NCI-H1105 treated with DMSO at 0.1 percent for 48 hours (cell line): ENCODE measurements around the gene STN1.
"Not testable (repeated sequence)": the region's sequence is repeated elsewhere in the genome, so short reads cannot be mapped to it uniquely, and the experiment has no call there.

Source experiments
- DNase-seq: peaks from one replicate; lab custom pipeline; 2025; lab: John Stamatoyannopoulos, UW

STN1 gene

DNA sequence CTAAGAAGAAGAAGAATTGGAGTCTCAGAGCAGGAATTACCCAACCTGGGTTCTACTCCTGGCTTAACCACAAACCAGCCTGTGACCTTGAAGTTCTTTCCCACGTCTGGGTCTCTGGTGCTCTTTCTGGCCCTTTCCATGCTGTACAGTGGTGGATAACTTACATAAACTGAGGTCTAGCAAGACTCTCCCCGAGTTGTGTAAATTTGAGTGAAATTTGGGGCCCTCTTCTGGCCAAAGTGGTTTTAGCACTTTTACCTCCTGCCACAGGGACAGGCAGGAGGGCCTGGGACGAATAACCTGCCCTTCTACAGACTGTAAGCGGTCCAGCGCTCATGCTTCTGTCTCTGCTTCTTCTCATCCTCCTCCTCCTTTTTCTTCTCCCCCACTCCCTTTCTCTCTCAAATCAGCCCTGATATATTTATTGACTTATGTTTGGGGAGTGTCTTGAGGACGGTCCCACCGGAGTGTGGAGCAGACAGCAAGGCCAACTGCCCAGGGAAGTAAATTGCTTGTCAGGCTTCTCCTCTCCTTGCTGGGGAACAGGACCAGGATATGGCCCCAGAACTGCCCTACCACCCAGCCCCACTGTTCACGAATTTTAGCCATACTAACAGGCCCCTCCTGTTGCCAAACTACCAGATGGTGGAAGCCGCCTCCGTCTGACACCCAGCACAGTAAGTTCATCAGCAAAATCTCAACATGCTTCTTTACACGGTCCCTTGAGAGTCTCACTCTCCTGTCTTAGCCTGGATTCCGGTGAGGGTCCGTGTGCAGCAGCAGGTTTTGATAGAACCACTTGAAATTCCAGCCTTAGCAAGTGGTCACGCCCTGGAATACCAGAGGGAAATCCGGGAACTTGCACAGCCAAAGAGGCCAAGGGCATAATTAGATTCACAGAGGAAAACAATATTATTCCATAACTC, 58.6 kb downstream of the STN1 start:
- DNase-seq = peak; percentile 35

DNA sequence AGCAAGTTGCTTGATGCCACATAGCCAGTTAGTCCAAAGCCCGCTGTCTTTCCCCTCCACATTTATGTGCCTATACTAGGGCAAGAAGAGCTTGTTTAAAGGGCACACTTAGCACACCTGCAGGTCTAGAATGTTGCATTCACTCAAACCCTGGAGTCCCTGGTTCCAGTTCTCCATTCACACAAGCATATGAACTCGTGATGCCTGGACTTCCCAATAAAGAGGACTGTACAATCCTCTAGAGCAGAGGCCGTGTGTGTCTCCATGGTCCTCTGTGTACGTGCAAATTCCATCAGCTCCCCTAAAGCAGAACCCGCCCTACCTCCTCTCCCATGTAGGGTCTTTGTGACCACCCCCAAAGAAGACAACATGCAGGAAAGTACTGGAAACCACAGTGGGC, 59.6 kb downstream of the STN1 start:
- DNase-seq = no peak

GRCh38 chr10:103856797-103857170, 61.2 kb downstream of the STN1 start:
- DNase-seq = no peak

GRCh38 chr10:103855852-103856796, 61.9 kb downstream of the STN1 start:
- DNase-seq = no peak

- DNase-seq = no peak
Measured at GRCh38 chr10:103855424-103855823, 62.6 kb downstream of the STN1 start, which contains the start of gene SH3PXD2A. Gene SH3PXD2A, minus strand, starts transcription at chr10:103855576. Its CDS starts 310 bp downstream, at chr10:103855266.

DNA sequence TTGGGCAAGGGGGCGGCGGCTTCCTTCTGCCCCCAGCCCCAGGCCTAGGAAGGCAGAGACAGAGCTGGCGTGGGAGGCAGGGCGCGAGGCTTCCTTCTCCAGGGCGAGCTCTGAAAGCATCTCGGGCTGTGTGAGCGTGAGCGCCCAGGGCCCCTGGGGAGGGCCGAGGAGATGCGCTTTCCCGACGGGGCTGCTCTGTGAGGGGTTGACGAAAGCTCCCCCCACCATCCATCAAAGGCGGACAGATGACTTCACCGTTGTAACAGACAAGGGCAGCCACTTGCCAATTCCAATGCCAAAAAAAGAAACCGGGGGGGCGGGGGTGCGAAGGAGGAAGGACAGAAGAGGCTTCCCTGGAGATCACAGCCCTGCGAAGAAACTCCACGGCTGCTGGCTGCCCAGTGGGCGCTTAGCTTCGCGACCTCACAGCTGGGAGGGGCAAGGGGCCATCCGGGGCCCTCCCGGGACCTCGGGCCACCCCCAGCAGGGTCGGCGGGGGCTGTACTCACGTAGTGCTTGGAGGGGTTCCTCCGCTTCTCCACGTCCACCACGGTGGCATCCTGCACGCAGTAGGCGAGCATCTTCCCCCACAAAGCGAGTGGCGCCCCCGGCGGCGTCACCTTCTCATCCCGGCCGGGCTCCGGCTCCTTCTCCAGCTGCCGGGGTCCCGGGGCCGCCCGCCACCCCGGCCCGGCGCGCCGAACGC, 63.1 kb downstream of the STN1 start:
- no peak for DNase-seq

GRCh38 chr10:103854265-103854685, 63.7 kb downstream of the STN1 start:
- no peak for DNase-seq

GRCh38 chr10:103853428-103854264, 64.3 kb downstream of the STN1 start:
- DNase-seq = no peak

DNA sequence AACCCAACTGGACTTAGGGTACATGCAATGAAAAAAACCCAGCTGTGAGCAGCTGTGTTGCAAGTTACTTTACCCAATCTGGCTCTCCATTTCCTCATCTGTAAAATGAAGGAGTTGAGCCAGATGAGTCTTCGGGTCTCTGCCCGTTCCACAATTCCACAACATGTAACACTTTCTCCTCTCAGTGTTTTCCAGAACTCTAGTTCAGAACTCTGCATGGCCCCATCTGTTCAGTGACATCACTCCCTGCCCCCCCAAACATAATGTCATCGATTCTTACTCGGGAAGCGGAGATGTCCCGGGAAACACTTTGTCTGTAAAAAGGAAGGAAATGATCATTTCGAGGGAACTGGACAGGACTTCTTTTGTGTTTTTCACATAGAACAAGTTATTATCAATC, 65.1 kb downstream of the STN1 start:
- no peak for DNase-seq

GRCh38 chr10:103852189-103852711, 65.7 kb downstream of the STN1 start:
- no peak for DNase-seq

- no peak for DNase-seq
Measured at GRCh38 chr10:103851261-103851660, 66.7 kb downstream of the STN1 start.

DNA sequence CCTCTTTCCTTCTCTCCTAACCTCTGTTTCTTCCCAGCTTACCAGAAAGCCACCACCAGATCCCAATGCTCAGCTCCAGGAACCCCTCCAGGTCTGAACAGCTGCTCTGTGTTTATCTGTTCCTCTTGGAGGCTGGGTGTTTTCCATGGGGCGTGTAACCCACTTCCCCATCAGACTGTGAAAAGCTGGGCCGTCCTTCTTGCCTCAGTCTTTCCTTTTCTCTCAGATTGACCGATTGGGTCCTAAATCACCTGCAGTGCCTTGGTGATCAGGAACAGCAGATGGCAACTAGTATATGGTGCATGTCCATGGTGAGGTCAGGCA, 67.5 kb downstream of the STN1 start:
- no peak for DNase-seq

- no peak for DNase-seq
Measured at GRCh38 chr10:103849880-103850571, 68.0 kb downstream of the STN1 start.

DNA sequence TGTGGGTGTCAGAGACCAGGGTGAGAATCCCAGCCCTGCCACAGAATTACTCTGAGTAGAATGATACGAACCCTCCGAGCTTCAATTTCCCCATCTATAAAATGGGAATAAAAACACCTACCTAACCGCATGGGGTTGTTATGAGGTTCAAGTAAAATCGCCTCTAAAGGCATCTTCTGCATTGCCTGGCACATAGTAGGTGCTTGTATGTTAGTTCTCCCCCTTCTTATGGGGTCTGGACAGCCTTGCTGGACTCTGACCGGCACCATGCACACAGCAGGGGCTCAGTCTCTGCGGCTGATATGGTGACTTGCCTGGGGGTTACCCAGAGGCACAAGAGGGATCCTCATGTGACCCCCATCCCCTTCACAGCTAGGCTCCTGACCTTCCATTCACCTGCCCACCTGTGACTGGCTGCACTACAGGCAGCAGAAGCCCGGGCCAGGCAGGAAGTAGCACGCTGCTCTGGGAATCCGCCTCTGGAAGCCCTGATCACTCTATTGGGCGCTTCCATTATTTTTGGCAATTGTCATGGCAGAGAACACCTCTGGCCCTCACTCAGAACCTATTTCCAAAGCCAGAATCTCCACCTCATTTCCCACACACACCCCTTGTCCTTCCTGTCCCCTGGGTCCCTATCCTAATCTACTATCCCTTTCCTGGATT, 68.6 kb downstream of the STN1 start:
- no peak for DNase-seq

- DNase-seq = no peak
Measured at GRCh38 chr10:103847909-103848468, 70.0 kb downstream of the STN1 start.

DNA sequence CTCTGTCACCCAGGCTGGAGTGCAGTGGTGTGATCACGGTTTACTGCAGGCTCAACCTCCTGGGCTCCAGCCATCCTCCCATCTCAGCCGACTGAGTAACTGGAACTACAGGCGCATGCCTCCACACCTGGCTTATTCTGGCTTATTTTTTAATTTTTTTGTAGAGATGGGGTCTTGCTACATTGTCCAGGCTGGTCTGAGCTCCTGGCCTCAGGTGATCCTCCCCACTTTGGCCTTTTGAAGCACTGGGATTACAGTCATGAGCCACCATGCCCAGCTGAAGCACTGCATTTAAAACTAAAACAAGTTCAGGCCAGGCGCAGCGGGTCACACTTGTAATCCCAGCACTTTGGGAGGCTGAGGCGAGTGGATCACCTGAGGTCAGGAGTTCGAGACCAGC, 70.6 kb downstream of the STN1 start:
- no peak for DNase-seq

- DNase-seq = no peak
Measured at GRCh38 chr10:103845972-103846371, 72.0 kb downstream of the STN1 start.

DNA sequence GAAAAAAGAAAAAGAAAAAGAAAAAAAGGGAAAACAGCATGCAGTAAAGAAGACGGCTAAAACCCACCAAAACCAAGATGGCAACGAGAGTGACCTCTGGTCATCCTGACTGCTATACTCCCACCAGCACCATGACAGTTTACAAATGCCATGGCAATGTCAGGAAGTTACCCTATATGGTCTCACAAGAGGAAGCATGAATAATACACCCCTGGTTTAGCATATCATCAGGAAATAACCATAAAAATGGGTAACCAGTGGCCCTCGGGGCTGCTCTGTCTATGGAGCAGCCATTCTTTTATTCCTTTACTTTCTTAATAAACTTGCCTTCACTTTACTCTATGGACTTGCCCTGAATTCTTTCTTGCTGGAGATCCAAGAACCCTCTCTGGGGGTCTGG, 72.6 kb downstream of the STN1 start:
- DNase-seq = not testable (repeated sequence)

- no peak for DNase-seq
Measured at GRCh38 chr10:103843854-103844570, 74.0 kb downstream of the STN1 start.
